ENCODE data around the gene ECHDC3.
A peak's percentile ranks its signal among the peaks of the same experiment; 100 is the strongest.
"Not testable (repeated sequence)": the region's sequence is repeated elsewhere in the genome, so short reads cannot be mapped to it uniquely, and the experiment has no call there.

The ECHDC3 gene

DNA sequence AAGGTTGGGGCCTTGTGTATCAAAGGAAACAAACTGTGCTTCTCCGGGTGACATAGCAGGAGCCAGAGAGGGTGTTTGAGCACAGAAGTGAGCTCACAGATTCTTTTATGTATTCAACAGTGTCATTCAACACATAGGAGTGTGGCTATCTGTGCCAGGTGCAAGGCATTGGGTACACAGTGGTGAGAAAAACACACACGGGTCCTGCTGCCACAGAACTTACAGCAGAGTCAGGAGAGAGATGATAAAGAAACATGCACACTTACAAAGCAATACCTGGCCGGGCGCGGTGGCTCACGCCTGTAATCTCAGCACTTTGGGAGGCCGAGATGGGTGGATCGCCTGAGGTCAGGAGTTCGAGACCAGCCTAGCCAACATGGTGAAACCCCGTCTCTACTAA lies 16.3 kb upstream of the ECHDC3 start:
- peaks cover 4% of the 10 kb centered on the region for H3K4me1 Mint-ChIP-seq
- DNase-seq, result no peak
- CTCF ChIA-PET, result interaction anchor here (1.7 to 6.0 kb wide), 2 partner anchors 207 to 211 kb away, joined by 12 to 36 read pairs; no protein-coding TSS in a partner anchor
- peaks cover 60% of the 10 kb centered on the region for H3K27me3 Mint-ChIP-seq
- H3K36me3 Mint-ChIP-seq, result no peaks in the 10 kb centered on the region
- peaks cover 17% of the 10 kb centered on the region for H3K9me3 Mint-ChIP-seq
- H3K27ac Mint-ChIP-seq, result no peak overlapping the region
- H3K4me3 Mint-ChIP-seq, result no peak overlapping the region

DNA sequence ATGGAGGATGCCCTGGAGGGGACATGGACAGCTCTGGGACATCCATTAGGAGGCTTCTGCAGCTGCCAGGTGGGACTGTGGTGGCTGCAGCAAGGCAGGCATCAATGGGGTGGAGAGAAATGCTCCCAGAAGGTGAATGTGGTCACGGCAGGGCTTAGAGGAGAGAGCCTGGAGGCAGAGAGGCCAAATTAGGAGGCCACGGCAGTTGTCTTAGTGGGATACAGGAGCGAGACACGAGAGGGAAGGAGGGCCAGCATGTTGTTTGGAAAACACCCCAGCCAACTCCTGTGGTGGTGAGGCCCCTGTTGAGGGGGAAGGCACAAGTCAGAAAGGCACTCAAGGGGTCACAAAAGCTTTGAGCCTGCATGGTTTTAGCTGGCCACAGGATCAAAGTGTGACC lies 14.6 kb upstream of the ECHDC3 start:
- CTCF ChIA-PET, result interaction anchor here (1.6 to 6.0 kb wide), 2 partner anchors 30 to 213 kb away, joined by 6 to 36 read pairs; no protein-coding TSS in a partner anchor
- no peak for DNase-seq
- H3K9me3 Mint-ChIP-seq, result peaks cover 19% of the 10 kb centered on the region
- H3K27ac Mint-ChIP-seq, result no peak overlapping the region
- peaks cover 44% of the 10 kb centered on the region for H3K27me3 Mint-ChIP-seq
- no peak overlapping the region for H3K4me3 Mint-ChIP-seq
- H3K4me1 Mint-ChIP-seq, result peaks cover 4% of the 10 kb centered on the region
- H3K36me3 Mint-ChIP-seq, result no peaks in the 10 kb centered on the region

DNA sequence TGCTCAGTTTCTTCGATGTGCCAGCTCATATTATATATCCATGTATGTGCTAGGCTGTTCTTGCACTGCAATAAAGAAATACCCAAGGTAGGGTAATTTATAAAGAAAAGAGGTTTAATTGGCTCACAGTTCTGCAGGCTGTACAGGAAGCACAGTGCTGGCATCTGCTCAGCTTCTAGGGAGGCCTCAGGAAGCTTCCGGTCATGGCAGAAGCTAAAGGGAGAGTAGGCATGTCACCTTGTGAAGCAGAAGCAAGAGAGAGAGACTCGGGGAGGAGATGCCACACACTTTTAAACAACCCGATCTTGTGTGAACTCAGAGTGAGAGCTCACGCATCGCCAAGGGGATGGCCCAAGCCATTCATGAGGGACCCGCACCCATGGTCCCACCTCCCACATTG lies 13.8 kb upstream of the ECHDC3 start:
- no peak overlapping the region for H3K4me3 Mint-ChIP-seq
- H3K27ac Mint-ChIP-seq, result no peak overlapping the region
- no peak for DNase-seq
- CTCF ChIA-PET, result interaction anchor here (1.6 to 6.0 kb wide), 2 partner anchors 29 to 214 kb away, joined by 6 to 36 read pairs; no protein-coding TSS in a partner anchor
- H3K27me3 Mint-ChIP-seq, result peaks cover 39% of the 10 kb centered on the region
- peaks cover 2% of the 10 kb centered on the region for H3K4me1 Mint-ChIP-seq
- H3K36me3 Mint-ChIP-seq, result no peaks in the 10 kb centered on the region
- H3K9me3 Mint-ChIP-seq, result peaks cover 19% of the 10 kb centered on the region

DNA sequence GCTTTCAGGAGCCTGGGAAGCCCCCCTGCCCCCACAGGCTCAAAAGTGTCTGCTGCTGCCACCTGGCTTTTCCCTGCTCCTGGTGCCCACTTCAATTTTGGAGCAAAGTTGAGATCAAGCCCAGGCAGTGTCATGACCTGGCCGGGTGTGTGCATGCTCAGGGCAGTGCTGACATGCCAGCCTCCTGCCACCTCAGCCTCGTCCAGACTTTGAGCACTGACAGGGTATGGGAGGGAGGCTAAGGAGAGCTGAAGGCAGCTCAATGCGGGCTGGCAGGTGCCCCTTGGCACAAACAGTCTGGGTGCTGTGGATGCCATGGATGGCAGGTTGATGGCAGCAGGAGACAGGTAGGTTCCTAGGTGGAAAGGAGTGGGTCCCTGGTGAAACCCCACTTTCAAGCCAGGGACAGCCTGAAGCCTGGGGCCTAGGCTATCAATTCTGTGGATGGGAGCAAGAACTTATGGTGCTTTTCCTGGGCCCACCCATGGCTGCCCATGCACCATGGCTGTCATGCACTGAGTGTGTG lies 12.3 kb upstream of the ECHDC3 start:
- Mint-ChIP-seq H3K36me3 (no peaks in the 10 kb centered on the region), H3K27me3 (peaks cover 34% of the 10 kb centered on the region), H3K4me3 (no peak overlapping the region), H3K27ac (no peak overlapping the region), H3K9me3 (peaks cover 19% of the 10 kb centered on the region), H3K4me1 (peaks cover 2% of the 10 kb centered on the region)
- CTCF ChIA-PET, result interaction anchor here (2.0 to 2.2 kb wide), 2 partner anchors 28 to 215 kb away, joined by 6 to 8 read pairs; no protein-coding TSS in a partner anchor
- no peak for DNase-seq

DNA sequence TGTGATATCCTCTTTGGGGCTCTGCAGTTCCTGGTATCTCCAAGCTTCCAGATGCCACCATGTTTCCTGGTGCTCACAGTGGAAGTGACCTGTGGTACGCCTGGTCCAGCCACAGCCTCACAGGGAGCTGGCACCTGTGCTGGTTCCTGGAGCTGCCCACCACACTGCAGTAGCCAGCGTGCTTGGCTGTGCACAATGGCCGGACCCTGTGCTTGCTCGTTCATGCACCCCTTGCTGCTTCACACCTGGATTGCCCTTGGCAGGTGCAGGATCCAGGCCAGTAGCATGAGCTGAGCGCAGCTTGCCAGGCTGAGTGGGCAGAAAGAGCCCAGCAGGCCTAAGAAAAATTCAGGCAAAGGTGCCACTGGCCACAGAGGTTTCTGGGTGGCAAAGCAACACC lies 11.4 kb upstream of the ECHDC3 start:
- Mint-ChIP-seq H3K4me1 (no peaks in the 10 kb centered on the region), H3K36me3 (no peaks in the 10 kb centered on the region), H3K9me3 (peaks cover 19% of the 10 kb centered on the region), H3K4me3 (no peak overlapping the region), H3K27ac (no peak overlapping the region), H3K27me3 (peaks cover 25% of the 10 kb centered on the region)
- DNase-seq, result no peak
- CTCF ChIA-PET, result interaction anchor here (0.5 to 2.2 kb wide), 3 partner anchors 27 to 216 kb away, joined by 3 to 8 read pairs (median 6); no protein-coding TSS in a partner anchor

DNA sequence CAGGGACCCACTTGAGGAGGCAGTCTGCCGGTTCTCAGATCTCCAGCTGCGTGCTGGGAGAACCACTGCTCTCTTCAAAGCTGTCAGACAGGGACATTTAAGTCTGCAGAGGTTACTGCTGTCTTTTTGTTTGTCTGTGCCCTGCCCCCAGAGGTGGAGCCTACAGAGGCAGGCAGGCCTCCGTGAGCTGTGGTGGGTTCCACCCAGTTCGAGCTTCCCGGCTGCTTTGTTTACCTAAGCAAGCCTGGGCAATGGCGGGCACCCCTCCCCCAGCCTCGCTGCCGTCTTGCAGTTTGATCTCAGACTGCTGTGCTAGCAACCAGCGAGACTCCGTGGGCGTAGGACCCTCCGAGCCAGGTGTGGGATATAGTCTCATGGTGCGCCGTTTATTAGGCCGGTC lies 5.4 kb upstream of the ECHDC3 start:
- H3K4me1 Mint-ChIP-seq, result peaks cover 15% of the 10 kb centered on the region
- DNase-seq, H3K27ac Mint-ChIP-seq, CTCF ChIA-PET, H3K36me3 Mint-ChIP-seq: not testable (repeated sequence)
- H3K27me3 Mint-ChIP-seq, result peaks cover 33% of the 10 kb centered on the region
- peaks cover 14% of the 10 kb centered on the region for H3K9me3 Mint-ChIP-seq
- peak overlapping the region; percentile 75 for H3K4me3 Mint-ChIP-seq

DNA sequence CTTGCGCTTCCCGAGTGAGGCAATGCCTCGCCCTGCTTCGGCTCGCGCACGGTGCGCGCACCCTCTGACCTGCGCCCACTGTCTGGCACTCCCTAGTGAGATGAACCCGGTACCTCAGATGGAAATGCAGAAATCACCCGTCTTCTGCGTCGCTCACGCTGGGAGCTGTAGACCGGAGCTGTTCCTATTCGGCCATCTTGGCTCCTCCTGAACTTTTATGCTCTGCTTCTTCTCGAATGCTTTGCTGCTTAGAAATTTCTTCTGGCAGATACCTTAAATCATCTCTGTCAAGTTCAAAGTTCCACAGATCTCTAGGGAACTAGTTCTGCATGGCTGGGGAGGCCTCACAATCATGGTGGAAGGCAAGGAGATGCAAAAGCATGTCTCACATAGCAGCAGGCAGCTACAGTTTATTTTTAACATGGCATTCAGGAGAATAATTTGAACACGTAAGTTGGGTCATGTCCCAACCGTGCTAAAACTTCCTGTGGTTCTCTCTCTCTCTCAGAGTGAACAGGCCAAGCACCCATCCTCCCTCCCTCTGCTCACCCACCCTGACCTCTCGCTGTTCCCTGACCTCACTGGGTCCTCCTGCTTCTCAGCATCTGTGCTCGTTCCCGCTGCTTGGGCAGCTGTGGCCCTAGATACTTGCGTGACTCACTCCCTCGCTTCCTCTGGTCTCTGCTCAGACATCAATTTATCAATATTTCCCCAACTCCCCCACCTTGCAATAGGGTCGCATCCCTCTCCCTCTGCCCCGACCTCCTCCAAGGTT lies 4.7 kb upstream of the ECHDC3 start:
- DNase-seq, H3K36me3 Mint-ChIP-seq, CTCF ChIA-PET: not testable (repeated sequence)
- Mint-ChIP-seq H3K4me1 (peaks cover 17% of the 10 kb centered on the region), H3K27ac (peak overlapping the region; percentile 90), H3K9me3 (peaks cover 14% of the 10 kb centered on the region), H3K27me3 (peaks cover 39% of the 10 kb centered on the region), H3K4me3 (peak overlapping the region; percentile 75)

DNA sequence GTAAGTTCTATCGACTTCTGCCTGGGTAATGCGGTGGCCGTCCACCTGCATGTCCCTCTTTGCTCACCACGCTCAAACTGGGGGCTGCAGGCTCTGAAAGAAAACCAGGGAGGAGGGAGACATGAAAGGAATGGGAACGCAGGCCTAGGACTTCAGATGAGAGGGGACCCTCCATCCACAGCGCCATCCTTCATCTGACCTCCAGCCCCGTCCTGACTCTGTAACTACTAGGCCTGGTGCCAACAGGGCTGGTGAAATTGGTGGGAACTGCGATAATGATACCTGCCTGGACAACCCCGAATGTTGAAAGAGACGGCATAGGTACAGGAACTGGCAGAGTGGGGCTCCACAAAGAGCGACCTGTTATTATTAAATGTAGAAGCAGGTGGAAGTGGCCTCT lies 1.3 kb upstream of the ECHDC3 start:
- Mint-ChIP-seq H3K4me1 (peaks cover 23% of the 10 kb centered on the region), H3K27me3 (peaks cover 69% of the 10 kb centered on the region), H3K36me3 (no peaks in the 10 kb centered on the region), H3K4me3 (no peak overlapping the region), H3K27ac (no peak overlapping the region), H3K9me3 (peaks cover 14% of the 10 kb centered on the region)
- CTCF ChIA-PET, result no interaction called here
- no peak for DNase-seq

DNA sequence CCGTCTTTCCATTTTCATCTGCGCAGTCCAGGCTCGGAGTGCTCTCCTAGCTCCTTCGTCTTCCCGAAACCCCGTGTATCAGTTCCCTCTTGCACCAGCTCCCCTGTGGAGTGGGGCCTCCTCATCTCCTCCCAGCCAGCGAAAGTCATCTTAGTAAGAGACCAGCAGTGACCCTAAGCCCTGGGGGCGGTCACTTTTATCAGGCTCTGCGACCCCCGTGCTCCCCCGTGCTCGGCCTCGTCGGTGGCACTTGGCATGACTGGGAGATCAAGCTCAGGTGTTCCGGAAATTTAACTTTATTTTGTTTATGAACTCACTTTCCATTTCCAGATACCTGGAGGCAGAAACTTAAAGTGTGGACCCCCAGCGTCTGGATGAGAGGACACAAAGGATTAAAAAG lies 574 bp upstream of the ECHDC3 start:
- H3K27ac Mint-ChIP-seq, result no peak overlapping the region
- H3K36me3 Mint-ChIP-seq, result no peaks in the 10 kb centered on the region
- peaks cover 23% of the 10 kb centered on the region for H3K4me1 Mint-ChIP-seq
- CTCF ChIA-PET, result no interaction called here
- H3K27me3 Mint-ChIP-seq, result peaks cover 75% of the 10 kb centered on the region
- no peak for DNase-seq
- peaks cover 14% of the 10 kb centered on the region for H3K9me3 Mint-ChIP-seq
- H3K4me3 Mint-ChIP-seq, result peak overlapping the region; percentile 45

DNA sequence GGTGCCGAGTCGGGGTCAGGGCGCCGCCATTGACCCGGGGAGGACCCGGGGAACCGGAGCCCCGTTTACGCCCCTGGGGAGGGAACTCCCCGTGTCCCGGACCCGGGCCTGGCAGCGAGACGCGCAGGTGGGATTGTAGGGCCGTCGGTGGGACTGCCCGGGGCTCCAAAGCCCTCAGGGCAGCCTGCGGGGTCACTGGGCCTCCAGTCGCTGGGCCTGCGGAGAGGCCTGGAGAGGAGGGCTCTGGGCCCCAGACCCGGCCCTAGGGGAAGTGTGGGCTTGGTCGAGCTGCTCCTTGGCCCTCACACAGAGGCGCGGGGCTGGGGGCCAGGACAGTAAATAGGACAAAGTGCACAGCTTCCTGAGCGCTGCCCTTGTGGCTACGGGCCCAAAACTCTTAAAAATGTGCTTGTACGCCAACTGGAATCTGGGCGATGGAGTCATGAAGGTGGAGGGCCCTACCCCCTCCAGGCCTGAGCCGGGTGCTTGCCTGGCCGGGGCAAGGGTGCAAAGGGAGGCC lies 657 bp downstream of the ECHDC3 start:
- Mint-ChIP-seq H3K27me3 (peaks cover 72% of the 10 kb centered on the region), H3K9me3 (peaks cover 10% of the 10 kb centered on the region), H3K27ac (no peak overlapping the region), H3K36me3 (no peaks in the 10 kb centered on the region), H3K4me3 (no peak overlapping the region), H3K4me1 (peaks cover 17% of the 10 kb centered on the region)
- no peak for DNase-seq
- CTCF ChIA-PET, result no interaction called here

DNA sequence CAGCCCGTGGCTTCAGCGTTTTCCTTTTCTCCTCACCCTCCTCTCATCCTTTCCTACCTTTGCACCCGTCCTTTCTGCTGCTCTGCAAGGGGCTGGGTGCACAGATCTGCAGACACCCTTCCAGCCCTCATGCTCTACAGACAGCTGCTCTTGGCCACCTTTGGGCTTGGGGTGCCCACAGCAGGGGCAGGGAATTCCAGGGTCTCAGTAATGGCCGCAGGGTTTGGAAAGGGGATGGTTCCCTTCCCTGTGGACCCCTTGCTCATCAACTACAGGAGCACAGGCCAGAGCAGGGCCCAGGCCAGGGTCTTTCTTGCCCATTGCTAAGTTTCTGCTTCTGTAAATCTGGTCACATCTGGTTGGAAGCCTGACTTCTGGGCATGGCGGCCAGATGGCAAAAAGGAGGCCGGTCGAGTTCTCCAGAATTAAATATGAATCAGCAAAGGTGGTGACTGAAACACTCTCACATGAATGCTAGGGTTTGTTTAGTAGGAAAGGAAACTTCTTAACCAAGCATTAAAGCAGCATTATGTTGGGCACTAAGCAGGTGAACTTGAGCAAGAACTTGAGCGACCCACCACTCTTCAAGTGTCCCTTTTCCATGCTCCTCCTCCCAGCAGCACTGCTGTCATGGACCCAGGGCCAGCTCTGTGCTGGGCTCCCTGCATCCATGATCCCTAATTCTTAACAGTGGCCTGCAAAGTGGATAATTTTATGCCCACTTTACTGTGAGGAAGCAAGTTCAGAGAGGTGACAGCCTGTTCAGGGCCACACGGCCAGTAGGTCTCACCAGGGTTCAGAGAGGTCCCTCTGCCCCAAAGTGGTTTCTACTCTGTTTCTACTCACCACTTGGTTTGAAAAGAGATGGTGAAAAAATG lies 1.5 kb downstream of the ECHDC3 start:
- Mint-ChIP-seq H3K4me3 (peak overlapping the region; percentile 20), H3K27me3 (peaks cover 72% of the 10 kb centered on the region), H3K27ac (no peak overlapping the region), H3K4me1 (peaks cover 15% of the 10 kb centered on the region), H3K9me3 (peaks cover 6% of the 10 kb centered on the region), H3K36me3 (no peaks in the 10 kb centered on the region)
- CTCF ChIA-PET, result interaction anchor here (0.7 kb wide), 1 partner anchor 54 kb away, joined by 3 read pairs; no protein-coding TSS in a partner anchor
- DNase-seq, result no peak

DNA sequence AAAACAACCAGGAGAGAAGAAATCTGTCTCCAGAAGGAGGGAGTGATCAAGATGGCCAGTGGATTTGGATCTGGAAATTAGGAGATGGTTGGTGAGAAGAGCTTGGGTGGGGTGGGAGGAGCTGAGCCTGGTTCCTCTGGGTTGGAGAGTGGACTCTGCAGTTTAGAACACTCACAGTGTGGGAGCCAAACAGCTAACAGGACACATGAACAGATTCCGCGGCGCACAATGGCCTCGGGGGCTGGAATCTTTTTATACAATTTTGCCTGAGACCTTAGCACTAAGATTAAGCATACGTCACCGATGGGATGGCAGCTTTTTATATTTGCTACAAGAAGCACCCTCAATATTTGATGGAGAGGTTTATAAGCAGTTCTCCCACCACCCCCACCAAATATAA lies 2.9 kb downstream of the ECHDC3 start:
- Mint-ChIP-seq H3K9me3 (no peaks in the 10 kb centered on the region), H3K36me3 (no peaks in the 10 kb centered on the region), H3K27ac (no peak overlapping the region), H3K4me3 (no peak overlapping the region), H3K27me3 (peaks cover 64% of the 10 kb centered on the region), H3K4me1 (peaks cover 15% of the 10 kb centered on the region)
- no peak for DNase-seq
- CTCF ChIA-PET, result interaction anchor here (1.2 kb wide), 1 partner anchor 12 kb away, joined by 3 read pairs; no protein-coding TSS in a partner anchor

DNA sequence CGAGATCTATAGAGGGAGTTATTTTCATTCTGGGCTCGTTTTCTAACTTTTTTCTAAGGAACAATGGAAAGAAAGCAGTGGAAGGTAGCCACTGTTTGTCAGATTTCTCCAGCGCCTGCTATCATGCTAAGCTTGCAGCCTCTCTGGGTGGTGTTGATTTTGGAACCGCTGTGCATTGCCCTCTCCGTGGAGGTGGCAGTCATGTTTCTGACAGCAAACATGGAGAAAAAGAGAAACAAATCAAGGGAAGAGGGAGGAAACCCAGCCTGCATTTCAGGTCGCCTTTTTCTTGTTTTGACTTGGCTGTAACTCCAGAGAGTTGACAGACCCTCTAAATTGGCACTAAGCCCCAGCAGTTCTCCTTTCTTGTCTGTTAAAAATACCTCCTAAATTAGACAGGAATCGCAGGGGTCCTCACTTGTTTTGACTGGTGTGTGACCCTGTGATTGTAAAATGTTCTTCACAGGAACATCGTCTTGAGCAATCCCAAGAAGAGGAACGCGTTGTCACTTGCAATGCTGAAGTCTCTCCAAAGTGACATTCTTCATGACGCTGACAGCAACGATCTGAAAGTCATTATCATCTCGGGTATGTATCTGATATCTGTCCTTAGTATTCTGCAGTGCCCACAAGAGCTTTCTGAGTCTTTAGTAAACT lies 4.8 kb downstream of the ECHDC3 start:
- Mint-ChIP-seq H3K27me3 (peaks cover 45% of the 10 kb centered on the region), H3K9me3 (no peaks in the 10 kb centered on the region), H3K4me3 (no peak overlapping the region), H3K36me3 (no peaks in the 10 kb centered on the region), H3K4me1 (peaks cover 12% of the 10 kb centered on the region), H3K27ac (no peak overlapping the region)
- CTCF ChIA-PET, result no interaction called here
- DNase-seq, result no peak

DNA sequence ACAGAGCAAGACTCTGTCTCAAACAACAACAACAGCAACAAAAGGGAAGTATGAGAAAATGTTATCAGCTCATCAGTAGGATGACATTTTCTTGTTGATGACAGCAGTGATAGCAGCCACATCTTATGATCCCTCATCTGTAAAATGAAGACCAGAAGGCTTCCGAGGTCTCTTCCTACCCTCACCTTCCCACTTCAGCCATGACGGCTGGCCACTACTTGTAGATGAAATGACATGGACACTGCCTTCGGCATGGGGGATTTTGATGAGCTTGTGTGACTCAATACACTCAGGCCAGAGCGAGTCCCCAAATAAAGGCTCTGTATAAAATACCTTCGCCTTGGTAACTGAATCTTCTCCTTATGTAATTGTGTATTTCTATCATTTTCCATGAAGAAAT lies 6.7 kb downstream of the ECHDC3 start:
- Mint-ChIP-seq H3K4me1 (peaks cover 6% of the 10 kb centered on the region), H3K4me3 (no peak overlapping the region), H3K27me3 (peaks cover 29% of the 10 kb centered on the region), H3K9me3 (no peaks in the 10 kb centered on the region), H3K27ac (no peak overlapping the region), H3K36me3 (no peaks in the 10 kb centered on the region)
- DNase-seq, result no peak
- CTCF ChIA-PET, result no interaction called here
